ENCODE results near the gene RTL10. TPM values are rescaled to one million over a fixed set of nuclear protein-coding genes. Genes with fewer than 3 reads are reported as not detected.

Gene RTL10
- total and polyA plus RNA-seq, 10 of the 15 experiments (the other 5 are each of a cell fraction or from before 2014, with no cell fraction given), result 5.3 to 18.1 (median 10.3) TPM

DNA sequence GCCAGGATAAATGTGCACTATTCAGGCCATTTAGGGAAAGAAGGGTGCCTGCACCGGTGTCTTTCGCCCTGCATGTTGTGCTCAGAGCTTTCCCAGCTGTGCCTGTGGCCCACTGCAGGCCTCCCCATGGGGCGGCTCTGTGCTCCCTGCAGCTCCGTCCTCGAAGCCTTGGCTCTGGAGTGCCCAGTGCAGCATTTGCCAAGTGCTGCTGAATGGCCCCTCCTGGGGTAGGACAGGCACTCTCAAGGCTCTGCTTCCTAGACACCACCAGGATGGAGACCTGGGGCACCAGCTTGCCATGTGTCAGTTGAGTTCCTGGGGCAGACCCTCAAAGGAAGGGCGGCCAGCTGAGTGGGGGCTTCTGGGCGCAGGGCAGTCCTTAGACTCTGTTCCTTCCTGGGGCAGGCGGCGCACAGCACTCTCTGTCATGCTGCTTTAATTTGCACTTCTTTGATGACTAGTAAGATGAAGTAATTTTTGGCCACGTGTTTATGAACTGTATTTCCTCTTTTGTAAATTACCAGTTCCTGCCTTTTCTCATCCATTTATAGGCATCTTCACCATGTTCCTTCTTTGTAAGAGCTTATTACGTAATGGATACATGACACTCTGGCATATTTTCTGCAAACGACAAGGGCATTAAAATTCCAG, 32.1 kb upstream of the RTL10 start:
- in situ Hi-C loops (cut with MboI), result no loop called here
- no peaks in the 10 kb centered on the region for H3K79me2 ChIP-seq (ENCODE audit: control insufficient read depth, insufficient read depth, low read length)
- H3K4me2 ChIP-seq (ENCODE audit: control insufficient read depth, insufficient read depth), result no peak overlapping the region
- H3K27ac ChIP-seq (ENCODE audit: control insufficient read depth, insufficient read depth), result no peak overlapping the region
- peaks cover 11% of the 10 kb centered on the region for H3K4me1 ChIP-seq (ENCODE audit: control insufficient read depth, insufficient read depth, low read length)
- RAD21 ChIA-PET (ENCODE audit: unreplicated experiment), result interaction anchor here (1.4 kb wide), 1 partner anchor 24 kb away, joined by 3 read pairs; no protein-coding TSS in a partner anchor
- no TSS peak for BruUV-seq (replicated peaks)
- no peak overlapping the region for H3K4me3 ChIP-seq
- FAIRE-seq, result no peak
- SMC1A ChIA-PET (ENCODE audit: uncharacterized antibody, unreplicated experiment), result interaction anchor here (0.6 kb wide), 1 partner anchor 293 kb away, joined by 3 read pairs; no protein-coding TSS in a partner anchor
- POLR2A ChIA-PET, result no interaction called here
- WGBS (ENCODE audit: insufficient coverage, insufficient replicate concordance, low lambda C conversion rate, missing lambda C conversion rate), result 60% methylated on average over 12 of the region's 12 CpGs
- H3K9me3 ChIP-seq (replicated peaks; ENCODE audit: control insufficient read depth, insufficient read depth, low read length), result no peaks in the 10 kb centered on the region
- intact Hi-C loops (cut with micrococcal nuclease; ENCODE audit: unreplicated experiment), result no loop called here
- H3K27me3 ChIP-seq (replicated peaks in 1 of 2; ENCODE audit: control insufficient read depth in 2 of 2, insufficient read depth in 2 of 2, low read length in 1 of 2), result no peaks in the 10 kb centered on the region
- DNase-seq (ENCODE audit: low read depth, low spot score), result no peak
- H2AFZ ChIP-seq (ENCODE audit: control insufficient read depth, low read depth, low read length), result no peak overlapping the region
- TF ChIP-seq GABPA (IDR thresholded peaks at IDR 0.05; ENCODE audit: low read depth), result 0 out of 2 replicates have a peak, but pooled peaks have one; percentile 38
- TF ChIP-seq YBX1 (IDR thresholded peaks at IDR 0.05), result no peak
- peak; percentile 7; the same call in 1 of the 2 replicates for TF ChIP-seq SPI1 (IDR thresholded peaks at IDR 0.05; ENCODE audit: borderline replicate concordance, insufficient read depth, low read depth, low read length)
- peak in 1 of 2 experiments; percentile 49; a peak in 1 of 4 replicates for TF ChIP-seq SRF (IDR thresholded peaks at IDR 0.05; ENCODE audit: low read depth in 2 of 2, low read length in 2 of 2)
- TF ChIP-seq POLR2AphosphoS2 (IDR thresholded peaks at IDR 0.05; ENCODE audit: low read depth, low read length), result no peak
- TF ChIP-seq PRDM15 (CRISPR knock-in tag; IDR thresholded peaks at IDR 0.05), result no peak
- no peaks in the 10 kb centered on the region for H4K20me1 ChIP-seq (ENCODE audit: control insufficient read depth, insufficient read depth)
- CTCF ChIA-PET, result interaction anchor here (1.1 to 1.2 kb wide), 2 partner anchors 22 to 24 kb away, joined by 4 read pairs; no protein-coding TSS in a partner anchor
- ATAC-seq, result no peak
- no peaks in the 10 kb centered on the region for H3K36me3 ChIP-seq (ENCODE audit: control insufficient read depth in 2 of 2, insufficient read depth in 2 of 2, low read length in 1 of 2)
- no peak overlapping the region for H3K9ac ChIP-seq (ENCODE audit: control insufficient read depth, insufficient read depth, low read length)
